Loucy (cell line): ENCODE data around the gene ST7L.

Experiments
- H2AFZ ChIP-seq: fragments of 200-600 bp; sonication (generic); 2 replicates; pipeline ENCODE4 v1.6.0; 2016; ENCODE audit warnings: antibody characterized with exemption, mild to moderate bottlenecking, low read length, moderate library complexity
- H3F3A ChIP-seq: fragments of 200-600 bp; 2 replicates; pipeline ENCODE4 v1.6.0; 2016; ENCODE audit warnings: antibody characterized with exemption, low read depth, mild to moderate bottlenecking
- H3K27me3 ChIP-seq: fragments of 200-600 bp; sonication (generic); 2 replicates; pipeline ENCODE4 v1.6.1; 2014; ENCODE audit warnings: low read length, mild to moderate bottlenecking; ENCODE audit not compliant: insufficient read depth, poor library complexity, severe bottlenecking
- H3K36me3 ChIP-seq: fragments of 200-600 bp; sonication (generic); 2 replicates; pipeline ENCODE4 v1.6.1; 2016; ENCODE audit warnings: low read length; ENCODE audit not compliant: insufficient read depth
- H3K4me1 ChIP-seq: fragments of 200-600 bp; sonication (generic); 2 replicates; pipeline ENCODE4 v1.5.1; 2014; ENCODE audit warnings: low read length, mild to moderate bottlenecking; ENCODE audit not compliant: insufficient read depth, poor library complexity, severe bottlenecking
- H3K4me2 ChIP-seq: fragments of 200-600 bp; sonication (generic); 2 replicates; pipeline ENCODE4 v1.6.0; 2014; ENCODE audit warnings: antibody characterized with exemption, low read length, low read depth, mild to moderate bottlenecking; ENCODE audit not compliant: poor library complexity, severe bottlenecking
- H3K4me3 ChIP-seq: fragments of 200-600 bp; sonication (generic); 2 replicates; pipeline ENCODE4 v1.5.1; 2014; ENCODE audit warnings: low read length, mild to moderate bottlenecking, mixed read lengths; ENCODE audit not compliant: poor library complexity, severe bottlenecking
- H3K79me2 ChIP-seq: fragments of 200-600 bp; sonication (generic); 2 replicates; pipeline ENCODE4 v1.6.1; 2014; ENCODE audit warnings: low read length; ENCODE audit not compliant: insufficient read depth
- H3K9ac ChIP-seq: fragments of 200-600 bp; sonication (generic); 2 replicates; pipeline ENCODE4 v1.6.0; 2014; ENCODE audit warnings: mild to moderate bottlenecking, low read depth, low read length, moderate library complexity; ENCODE audit not compliant: poor library complexity, severe bottlenecking
- H3K9me2 ChIP-seq: fragments of 200-600 bp; sonication (generic); replicated peaks from 2 replicates; pipeline ENCODE4 v1.6.1; 2016; ENCODE audit warnings: low read depth, low read length, mixed read lengths
- H3K9me3 ChIP-seq: fragments of 200-600 bp; sonication (generic); 2 replicates; pipeline ENCODE4 v1.6.1; 2014; ENCODE audit warnings: mild to moderate bottlenecking, antibody characterized with exemption, low read length, low read depth; ENCODE audit not compliant: insufficient read depth
- H4K20me1 ChIP-seq: fragments of 200-600 bp; sonication (generic); 2 replicates; pipeline ENCODE4 v1.6.0; 2014; ENCODE audit warnings: antibody characterized with exemption, low read length, mild to moderate bottlenecking; ENCODE audit not compliant: insufficient read depth, poor library complexity, severe bottlenecking
- CTCF ChIP-seq: fragments of 200-600 bp; sonication (generic); conservative IDR thresholded peaks from 2 replicates; pipeline ENCODE4 v1.5.1; 2014; ENCODE audit warnings: mild to moderate bottlenecking, antibody characterized with exemption, low read length
- EZH2phosphoT487 ChIP-seq: fragments of 200-600 bp; IDR thresholded peaks from 2 replicates; pipeline ENCODE4 v1.6.1; 2018; ENCODE audit warnings: antibody characterized with exemption, mild to moderate bottlenecking, moderate library complexity, borderline replicate concordance

ST7L gene

DNA sequence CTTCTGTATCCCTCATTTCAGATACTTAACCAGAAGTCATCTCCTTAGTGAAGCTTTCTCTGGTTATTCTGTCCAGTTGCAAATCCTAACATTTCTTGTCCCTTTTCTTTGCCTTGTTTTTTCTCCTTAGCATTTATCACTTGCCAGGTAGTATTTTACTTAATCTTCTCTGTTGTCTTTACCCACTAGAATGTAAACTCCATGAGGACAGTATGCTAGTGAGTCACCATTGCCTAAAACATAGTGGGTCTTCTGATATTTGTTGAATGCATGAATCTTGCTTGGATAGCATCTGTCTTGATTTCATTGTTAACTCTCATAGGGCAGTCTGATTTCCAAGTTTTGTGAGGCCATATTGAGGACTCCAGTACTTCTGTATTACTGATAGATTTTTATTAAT is 10.3 kb upstream of the ST7L start:
- Histone ChIP-seq H3K9ac (no peak overlapping the region), H4K20me1 (peaks cover 94% of the 10 kb centered on the region), H3K9me3 (no peaks in the 10 kb centered on the region), H3K27me3 (no peaks in the 10 kb centered on the region), H3K79me2 (peaks cover 100% of the 10 kb centered on the region), H3K4me1 (peaks cover 61% of the 10 kb centered on the region), H3K36me3 (peaks cover 5% of the 10 kb centered on the region; the same call in 1 of the 2 replicates), H3F3A (no peaks in the 10 kb centered on the region), H3K9me2 (no peaks in the 10 kb centered on the region), H2AFZ (no peak overlapping the region), H3K4me3 (peak overlapping the region; percentile 20), H3K4me2 (peak overlapping the region; percentile 28)
- TF ChIP-seq EZH2phosphoT487, result no peak
- TF ChIP-seq CTCF, result no peak

DNA sequence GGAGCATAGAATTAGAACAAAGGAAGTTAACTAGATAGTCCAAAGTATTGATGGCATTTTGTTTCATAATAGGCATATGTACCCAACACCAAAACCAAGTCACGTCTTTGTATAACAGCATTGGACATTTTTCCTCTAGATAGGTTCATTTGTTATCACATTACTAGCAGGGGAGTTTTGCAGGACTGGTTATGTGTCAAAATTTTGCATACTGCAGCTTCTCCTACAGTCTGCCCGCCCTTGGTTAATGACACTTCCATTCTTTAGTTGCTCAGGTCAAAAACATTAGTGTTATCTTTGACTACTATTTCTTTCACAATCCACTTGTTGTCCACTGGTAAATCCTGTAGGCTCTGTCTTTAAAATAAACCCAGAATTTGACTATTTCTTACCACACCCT is 9.6 kb upstream of the ST7L start:
- Histone ChIP-seq H3K4me1 (peaks cover 61% of the 10 kb centered on the region), H3K27me3 (no peaks in the 10 kb centered on the region), H3K9me2 (no peaks in the 10 kb centered on the region), H3K79me2 (peaks cover 100% of the 10 kb centered on the region), H3F3A (no peaks in the 10 kb centered on the region), H3K9ac (no peak overlapping the region), H3K9me3 (no peaks in the 10 kb centered on the region), H2AFZ (no peak overlapping the region), H4K20me1 (peaks cover 90% of the 10 kb centered on the region), H3K4me2 (peak overlapping the region; percentile 28), H3K4me3 (peak overlapping the region; percentile 20), H3K36me3 (peaks cover 5% of the 10 kb centered on the region; the same call in 1 of the 2 replicates)
- TF ChIP-seq EZH2phosphoT487 (no peak), CTCF (no peak)

- H3K4me3 ChIP-seq, result no peak overlapping the region
- H4K20me1 ChIP-seq, result peaks cover 88% of the 10 kb centered on the region
Observed at GRCh38 chr1:112626887-112627286, 7.9 kb upstream of the ST7L start.

More at GRCh38 chr1:112626887-112627286, 7.9 kb upstream of the ST7L start:
- H3K36me3 ChIP-seq, result peaks cover 5% of the 10 kb centered on the region; the same call in 1 of the 2 replicates
- H3K9ac ChIP-seq, result no peak overlapping the region
- H3F3A ChIP-seq, result no peaks in the 10 kb centered on the region
- H3K9me3 ChIP-seq, result no peaks in the 10 kb centered on the region
- H3K4me2 ChIP-seq, result peak overlapping the region; percentile 40
- H3K27me3 ChIP-seq, result no peaks in the 10 kb centered on the region
- peaks cover 57% of the 10 kb centered on the region for H3K4me1 ChIP-seq
- TF ChIP-seq CTCF (no peak), EZH2phosphoT487 (no peak)
- H2AFZ ChIP-seq, result no peak overlapping the region
- H3K9me2 ChIP-seq, result no peaks in the 10 kb centered on the region
- H3K79me2 ChIP-seq, result peaks cover 100% of the 10 kb centered on the region
